HepG2 (cell line): Measurements from ENCODE around the gene RITA1. TPM values are rescaled to one million over a fixed set of nuclear protein-coding genes. Genes with fewer than 3 reads are reported as not detected.

Experiments used
- ATAC-seq: fragments of 200-7000 bp; cut with Tn5 transposase; 3 replicates; pipeline ENCODE4 v1.9.1; 2020; ENCODE audit warnings: mild to moderate bottlenecking, moderate library complexity
- BruUV-seq: library from RNA; stranded (reverse); fragments of 400-500 nt; replicated peaks from 2 replicates; lab custom pipeline; 2021; lab: Mats Ljungman, UMichigan
- CTCF ChIA-PET: fragments of 300-600 bp; formaldehyde crosslinking; extraction: SDS; loops from one replicate; lab custom pipeline; 2021; ENCODE audit warnings: low total read pairs, inconsistent platforms, low intra/inter-chr PET ratio; lab: Yijun Ruan, JAX
- POLR2A ChIA-PET: fragments of 350-600 bp; sonication (Branson Sonifier 250); formaldehyde crosslinking; loops from one replicate; lab custom pipeline; 2020; ENCODE audit warnings: antibody characterized with exemption, inconsistent platforms; lab: Yijun Ruan, JAX
- DNase-seq: peaks from one replicate; pipeline ENCODE4 v3.0.0-alpha.2; 2015; ENCODE audit warnings: low spot score
- FAIRE-seq: peaks from 3 replicates; lab custom pipeline; 2011; peaks lifted over from hg19 to GRCh38; lab: Jason Lieb, UNC
- H2AFZ ChIP-seq: one replicate; pipeline ENCODE4 v1.6.1; 2011; ENCODE audit warnings: low read length, inconsistent platforms
- H3K27ac ChIP-seq: fragments of 300-600 bp; 3 replicates; pipeline ENCODE4 v1.8.0; 2011; ENCODE audit warnings: mixed run types, mild to moderate bottlenecking, mixed read lengths, low read length, inconsistent platforms; ENCODE audit not compliant: insufficient read depth; ENCODE audit errors: extremely low read length
- H3K27me3 ChIP-seq, 2 experiments: fragments of 200-600 bp in 1 of 2; 2 replicates in 1 of 2; 3 replicates in 1 of 2; pipeline versions ENCODE4 v1.6.0 to v1.8.0; 2011; ENCODE audit warnings: low read length in 2 of 2, mild to moderate bottlenecking in 2 of 2, moderate library complexity in 2 of 2, inconsistent platforms in 1 of 2; ENCODE audit not compliant: insufficient read depth in 2 of 2, control insufficient read depth in 1 of 2
- H3K36me3 ChIP-seq, 2 experiments: fragments of 200-600 bp in 1 of 2; replicated peaks in 1 of 2; 2 replicates in 1 of 2; 3 replicates in 1 of 2; pipeline versions ENCODE4 v1.5.1 to v1.8.0; 2011; ENCODE audit warnings: low read length in 2 of 2, inconsistent platforms in 1 of 2; ENCODE audit not compliant: insufficient read depth in 2 of 2, control insufficient read depth in 1 of 2
- H3K4me1 ChIP-seq: 2 replicates; pipeline ENCODE4 v1.5.1; 2012; ENCODE audit warnings: low read length, inconsistent platforms; ENCODE audit not compliant: insufficient read depth
- H3K4me2 ChIP-seq: 2 replicates; pipeline ENCODE4 v1.6.0; 2011; ENCODE audit warnings: low read depth, low read length, inconsistent platforms
- H3K4me3 ChIP-seq, 3 experiments: fragments of 200-600 bp in 1 of 3; sonication (generic), shearing (Covaris generic) in 1 of 3; replicated peaks in 1 of 3; 2 replicates each; pipeline ENCODE4 v1.5.1; 2011 to 2016; ENCODE audit warnings: low read length in 3 of 3, inconsistent platforms in 2 of 3, low read depth in 2 of 3, mild to moderate bottlenecking in 2 of 3, control low read depth in 1 of 3, mixed read lengths in 1 of 3; ENCODE audit not compliant: insufficient read depth in 1 of 3
- H3K79me2 ChIP-seq: one replicate; pipeline ENCODE4 v1.6.1; 2011; ENCODE audit warnings: low read length, inconsistent platforms; ENCODE audit not compliant: insufficient read depth
- H3K9ac ChIP-seq: 2 replicates; pipeline ENCODE4 v1.6.0; 2011; ENCODE audit warnings: mild to moderate bottlenecking, low read depth, low read length, inconsistent platforms; ENCODE audit not compliant: insufficient read depth
- H3K9me3 ChIP-seq: 2 replicates; pipeline ENCODE4 v1.5.1; 2012; ENCODE audit warnings: mild to moderate bottlenecking, low read length
- H4K20me1 ChIP-seq: 2 replicates; pipeline ENCODE4 v1.6.0; 2011; ENCODE audit warnings: inconsistent platforms, mild to moderate bottlenecking, low read length, moderate library complexity; ENCODE audit not compliant: insufficient read depth
- ATM ChIP-seq: fragments of 450-650 bp; IDR thresholded peaks from 2 replicates; pipeline ENCODE4 v1.7.1; 2017; ENCODE audit warnings: mild to moderate bottlenecking, borderline replicate concordance
- HES4 ChIP-seq: sonication (generic); formaldehyde crosslinking; IDR thresholded peaks from 2 replicates; pipeline ENCODE4 v1.9.0; 2021; ENCODE audit warnings: mild to moderate bottlenecking, missing genetic modification reagents, borderline replicate concordance
- HNRNPLL ChIP-seq: fragments of 200-400 bp; formaldehyde crosslinking; IDR thresholded peaks from 2 replicates; pipeline ENCODE4 v1.6.1; 2017; ENCODE audit warnings: mild to moderate bottlenecking, low read depth, low read length; ENCODE audit not compliant: poor library complexity, severe bottlenecking
- HOXD1 ChIP-seq: sonication (generic); formaldehyde crosslinking; IDR thresholded peaks from 2 replicates; pipeline ENCODE4 v1.5.0; 2020; ENCODE audit warnings: missing genetic modification reagents
- KMT2B ChIP-seq: IDR thresholded peaks from 2 replicates; pipeline ENCODE4 v1.6.1; 2016; ENCODE audit warnings: missing genetic modification reagents, missing compliant biosample characterization
- MAFF ChIP-seq: IDR thresholded peaks from 2 replicates; pipeline ENCODE4 v1.6.1; 2011; ENCODE audit warnings: low read depth, low read length, improper control_type of control experiment
- NAIF1 ChIP-seq: sonication (generic); formaldehyde crosslinking; IDR thresholded peaks from 2 replicates; pipeline ENCODE4 v1.5.0; 2020; ENCODE audit warnings: mild to moderate bottlenecking, missing genetic modification reagents, borderline replicate concordance
- NFYB ChIP-seq: sonication (generic); formaldehyde crosslinking; IDR thresholded peaks from 2 replicates; pipeline ENCODE4 v1.4.0; 2020; ENCODE audit warnings: missing genetic modification reagents
- NR2F2 ChIP-seq: IDR thresholded peaks from 2 replicates; pipeline ENCODE4 v1.6.1; 2012; ENCODE audit warnings: low read depth, inconsistent platforms, borderline replicate concordance
- PAF1 ChIP-seq: IDR thresholded peaks from 2 replicates; pipeline ENCODE4 v1.6.1; 2016; ENCODE audit warnings: missing genetic modification reagents, missing compliant biosample characterization
- ZNF12 ChIP-seq: sonication (generic); formaldehyde crosslinking; IDR thresholded peaks from 2 replicates; pipeline ENCODE4 v1.5.0; 2020; ENCODE audit warnings: missing genetic modification reagents
- ZNF230 ChIP-seq: sonication (generic); formaldehyde crosslinking; IDR thresholded peaks from 2 replicates; pipeline ENCODE4 v1.4.0; 2020; ENCODE audit warnings: mild to moderate bottlenecking, missing genetic modification reagents
- WGBS: methylation state at CpG from one replicate; pipeline ENCODE4 v1.1.6; 2017; ENCODE audit warnings: low lambda C conversion rate; 5-methylcytosine and 5-hydroxymethylcytosine counted together
- in situ Hi-C: cut with HindIII; loops from 2 replicates; pipeline ENCODE4 v1.10.0; 2017; ENCODE audit warnings: low pct_unique_long_range_greater_than_20kb; ENCODE audit not compliant: extremely low pct_ligation_motif_present
- intact Hi-C: fragments of 100-400 bp; cut with micrococcal nuclease; formaldehyde crosslinking; loops from one replicate; pipeline ENCODE4 v1.10.0; 2022; ENCODE audit not compliant: unreplicated experiment
- polyA plus RNA-seq, 8 experiments: library from polyadenylated mRNA; depleted of rRNA in 3 of 8; stranded (reverse) in 7 of 8; unstranded in 1 of 8; fragments of >200 nt; fragmentation: Illumina TruSeq in 4 of 8; extraction: Trizol in 4 of 8; gene quantifications; 2 replicates each; pipeline versions ENCODE4 v1.2.1 to v1.2.3, GENCODE V29; 2011 to 2016; ENCODE audit warnings: low read depth in 4 of 8, missing spikeins in 1 of 8, mixed read lengths in 1 of 8; ENCODE audit not compliant: insufficient read depth in 1 of 8
- total RNA-seq, 5 experiments: library from RNA; depleted of rRNA; stranded (reverse); fragments of >200 nt; fragmentation: Illumina TruSeq; extraction: Trizol; gene quantifications; 2 replicates each; pipeline ENCODE4 v1.2.3, GENCODE V29; 2016; ENCODE audit warnings: low read depth in 1 of 5
- TF ChIP-seq, protein P1 (sequence below), 2 experiments: fragments of 450-650 bp in 1 of 2; sonication (generic) in 1 of 2; formaldehyde crosslinking; IDR thresholded peaks; 2 replicates each; pipeline versions ENCODE4 v1.5.0 to v1.8.0; 2020 to 2022; ENCODE audit warnings: mild to moderate bottlenecking in 1 of 2, missing genetic modification reagents in 1 of 2
- TF ChIP-seq, protein P2 (sequence below): IDR thresholded peaks from 2 replicates; pipeline ENCODE4 v1.6.1; 2016; ENCODE audit warnings: missing compliant biosample characterization, missing genetic modification reagents, borderline replicate concordance

The RITA1 gene
- total and polyA plus RNA-seq, 2 of the 13 experiments (the other 11 are each of a cell fraction or from before 2014, with no cell fraction given): 12.4 to 28.9 TPM

DNA sequence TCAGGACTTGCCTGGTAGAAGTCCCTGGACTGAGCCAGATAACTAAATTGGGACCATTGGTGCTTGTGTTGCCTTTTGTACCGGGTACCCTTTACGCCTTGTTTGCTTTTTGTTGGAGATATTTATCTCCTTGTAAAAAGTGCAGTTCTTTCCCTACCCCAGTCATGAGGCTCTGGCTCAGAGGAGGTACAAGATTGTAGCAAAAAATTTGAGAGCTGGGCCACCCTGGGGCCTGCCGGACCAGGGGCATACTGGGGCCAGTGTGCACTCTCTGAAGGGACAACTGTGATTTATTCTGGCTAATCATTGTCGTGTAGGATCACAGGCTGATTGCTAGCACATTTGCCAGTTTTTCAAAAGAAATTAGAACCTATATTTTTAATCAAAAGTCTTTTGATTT, 49.0 kb downstream of the RITA1 start:
- H2AFZ ChIP-seq: no peak overlapping the region
- H3K4me2 ChIP-seq: no peak overlapping the region
- H3K36me3 ChIP-seq: peaks cover 7 to 11% of the 10 kb centered on the region in 2 experiments; a peak in 4 of 5 replicates
- H3K9ac ChIP-seq: no peak overlapping the region
- no peaks in the 10 kb centered on the region for H3K9me3 ChIP-seq
- FAIRE-seq: no peak
- in situ Hi-C loops: no loop called here
- peaks cover 62% of the 10 kb centered on the region for H3K4me1 ChIP-seq
- H3K27ac ChIP-seq: no peak overlapping the region
- H4K20me1 ChIP-seq: no peaks in the 10 kb centered on the region
- no peak for TF ChIP-seq NR2F2
- TF ChIP-seq HES4 (CRISPR knock-in tag): no peak
- no peak for TF ChIP-seq HNRNPLL
- no peak for TF ChIP-seq ZNF12
- no peak for TF ChIP-seq ATM
- no peak for TF ChIP-seq HOXD1 (CRISPR knock-in tag)
- TF ChIP-seq, protein P1, sequence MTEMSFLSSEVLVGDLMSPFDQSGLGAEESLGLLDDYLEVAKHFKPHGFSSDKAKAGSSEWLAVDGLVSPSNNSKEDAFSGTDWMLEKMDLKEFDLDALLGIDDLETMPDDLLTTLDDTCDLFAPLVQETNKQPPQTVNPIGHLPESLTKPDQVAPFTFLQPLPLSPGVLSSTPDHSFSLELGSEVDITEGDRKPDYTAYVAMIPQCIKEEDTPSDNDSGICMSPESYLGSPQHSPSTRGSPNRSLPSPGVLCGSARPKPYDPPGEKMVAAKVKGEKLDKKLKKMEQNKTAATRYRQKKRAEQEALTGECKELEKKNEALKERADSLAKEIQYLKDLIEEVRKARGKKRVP (CRISPR knock-in tag; IDR thresholded peaks at IDR 0.05): no peak
- TF ChIP-seq, protein P2, sequence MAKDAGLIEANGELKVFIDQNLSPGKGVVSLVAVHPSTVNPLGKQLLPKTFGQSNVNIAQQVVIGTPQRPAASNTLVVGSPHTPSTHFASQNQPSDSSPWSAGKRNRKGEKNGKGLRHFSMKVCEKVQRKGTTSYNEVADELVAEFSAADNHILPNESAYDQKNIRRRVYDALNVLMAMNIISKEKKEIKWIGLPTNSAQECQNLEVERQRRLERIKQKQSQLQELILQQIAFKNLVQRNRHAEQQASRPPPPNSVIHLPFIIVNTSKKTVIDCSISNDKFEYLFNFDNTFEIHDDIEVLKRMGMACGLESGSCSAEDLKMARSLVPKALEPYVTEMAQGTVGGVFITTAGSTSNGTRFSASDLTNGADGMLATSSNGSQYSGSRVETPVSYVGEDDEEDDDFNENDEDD (CRISPR knock-in tag): no peak
- no peak for TF ChIP-seq PAF1 (CRISPR knock-in tag)
- TF ChIP-seq MAFF: no peak
- TF ChIP-seq KMT2B (CRISPR knock-in tag): no peak
- no peak for TF ChIP-seq NAIF1 (CRISPR knock-in tag)
- TF ChIP-seq ZNF230 (CRISPR knock-in tag): no peak
- TF ChIP-seq NFYB: no peak
- TF ChIP-seq, all 625 proteins: peak for 0
- Histone ChIP-seq H3K27me3 (no peaks in the 10 kb centered on the region), H3K4me3 (no peak overlapping the region), H3K79me2 (no peaks in the 10 kb centered on the region)
- ATAC-seq (no peak), DNase-seq (no peak)
- ChIA-PET POLR2A (no interaction called here), CTCF (no interaction called here)
- 89% methylated on average over 4 of the region's 4 CpGs for WGBS
- no TSS peak for BruUV-seq
- intact Hi-C loops: no loop called here
